DMS114 treated with DMSO at 0.1 percent for 48 hours (cell line): ENCODE data around the gene C1QTNF6.

ENCODE experiments used
- DNase-seq: peaks from one replicate; lab custom pipeline; 2025; ENCODE audit not compliant: unreplicated experiment; lab: John Stamatoyannopoulos, UW

The C1QTNF6 gene

DNA sequence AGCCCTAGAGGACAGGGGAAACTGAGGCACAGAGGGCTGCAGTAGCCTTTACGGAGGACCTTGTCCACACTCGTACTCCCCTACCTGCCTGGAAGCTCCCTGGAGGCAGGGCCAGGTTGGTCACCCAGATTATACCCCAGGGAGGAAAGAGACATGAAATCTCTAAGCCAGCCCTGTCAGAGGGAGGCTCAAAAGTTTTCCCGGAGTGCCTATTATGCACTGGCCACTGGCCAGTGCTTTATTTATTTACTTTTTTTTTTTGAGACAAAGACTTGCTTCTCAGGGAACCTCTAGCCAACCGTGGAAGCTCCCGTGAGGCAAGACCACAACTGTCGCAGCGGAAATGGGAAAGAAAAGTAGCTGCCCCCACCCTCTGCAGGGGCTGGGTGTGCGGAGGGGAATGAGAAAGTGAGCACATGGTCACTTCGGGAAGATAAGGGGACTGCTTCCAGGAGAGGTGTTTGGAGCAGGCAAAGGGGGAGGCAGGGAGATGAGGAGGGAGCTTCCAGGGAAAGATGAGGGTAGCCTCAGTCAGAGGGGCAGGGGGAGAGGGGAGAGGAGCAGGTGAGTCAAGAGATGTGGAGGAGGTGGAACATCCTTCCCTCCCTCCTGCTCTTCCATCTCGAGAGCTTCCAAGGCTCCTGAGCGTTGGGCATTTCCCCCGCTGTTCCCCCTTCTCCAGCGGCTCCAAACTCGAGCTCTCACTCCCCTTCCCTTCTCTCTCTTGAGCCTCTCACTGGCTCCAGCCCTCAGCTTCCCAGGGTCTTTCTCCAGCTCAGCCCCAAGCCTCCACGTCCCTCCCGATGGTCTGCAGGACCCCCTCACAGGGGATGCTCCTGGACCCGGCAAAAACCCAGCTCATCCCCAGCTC lies 42.6 kb downstream of the C1QTNF6 start:
- DNase-seq, result no peak

DNA sequence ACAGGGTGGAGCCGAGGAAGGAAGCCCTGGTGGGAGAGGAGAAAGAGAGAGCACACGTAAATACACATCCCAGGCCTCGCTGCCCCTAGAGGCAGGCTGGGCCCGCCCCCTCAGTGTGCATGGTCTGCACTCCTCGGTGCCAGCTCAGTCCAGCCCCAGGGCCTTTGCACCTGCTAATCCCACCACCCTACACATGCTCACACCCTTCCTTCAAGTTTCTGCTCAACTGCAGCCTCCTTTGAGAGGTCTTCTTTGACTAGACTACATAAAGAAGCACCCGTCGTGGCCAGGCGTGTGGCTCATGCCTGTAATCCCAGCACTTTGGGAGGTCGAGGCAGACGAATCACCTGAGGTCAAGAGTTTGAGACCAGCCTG lies 43.9 kb downstream of the C1QTNF6 start:
- DNase-seq, result no peak

DNA sequence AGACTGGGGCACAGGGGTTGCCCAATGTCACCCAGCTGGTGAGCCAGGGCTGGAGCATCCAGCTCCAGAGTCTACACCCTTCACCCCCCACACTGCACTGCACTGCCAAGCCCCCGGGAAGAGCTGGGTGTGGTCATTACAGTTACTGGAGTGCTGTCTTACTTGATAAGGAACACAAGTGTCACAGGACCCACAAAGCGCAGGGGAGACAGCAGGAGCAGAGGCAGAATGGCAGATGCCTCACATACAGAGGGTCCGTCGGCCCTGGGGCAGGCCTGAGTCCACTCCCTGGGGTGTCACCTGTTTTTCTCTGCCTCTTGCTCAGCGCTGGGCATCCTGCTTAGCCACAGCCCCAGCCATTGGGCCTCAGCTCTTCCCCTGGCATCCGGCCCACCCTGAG lies 46.1 kb downstream of the C1QTNF6 start:
- no peak for DNase-seq

DNA sequence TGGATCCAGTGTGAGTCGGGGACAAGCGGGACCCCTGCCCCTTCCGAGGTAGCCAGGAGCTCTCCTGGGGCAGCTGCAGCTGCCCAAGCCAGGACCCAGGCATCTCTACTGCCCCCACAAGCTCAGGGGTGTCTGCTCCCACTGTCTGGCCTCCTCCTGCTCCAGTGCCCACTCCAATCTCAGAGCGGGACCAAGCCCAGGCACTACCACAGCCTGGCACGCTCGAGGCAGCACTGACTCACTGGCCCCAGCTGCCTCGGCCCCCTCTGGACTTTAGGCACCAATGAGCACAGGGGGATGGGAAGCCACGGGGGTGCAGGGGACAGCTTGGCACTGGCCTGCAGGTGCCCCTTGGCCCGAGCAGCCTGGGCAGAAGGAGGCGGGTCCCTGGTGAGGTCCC lies 46.6 kb downstream of the C1QTNF6 start:
- no peak for DNase-seq

DNA sequence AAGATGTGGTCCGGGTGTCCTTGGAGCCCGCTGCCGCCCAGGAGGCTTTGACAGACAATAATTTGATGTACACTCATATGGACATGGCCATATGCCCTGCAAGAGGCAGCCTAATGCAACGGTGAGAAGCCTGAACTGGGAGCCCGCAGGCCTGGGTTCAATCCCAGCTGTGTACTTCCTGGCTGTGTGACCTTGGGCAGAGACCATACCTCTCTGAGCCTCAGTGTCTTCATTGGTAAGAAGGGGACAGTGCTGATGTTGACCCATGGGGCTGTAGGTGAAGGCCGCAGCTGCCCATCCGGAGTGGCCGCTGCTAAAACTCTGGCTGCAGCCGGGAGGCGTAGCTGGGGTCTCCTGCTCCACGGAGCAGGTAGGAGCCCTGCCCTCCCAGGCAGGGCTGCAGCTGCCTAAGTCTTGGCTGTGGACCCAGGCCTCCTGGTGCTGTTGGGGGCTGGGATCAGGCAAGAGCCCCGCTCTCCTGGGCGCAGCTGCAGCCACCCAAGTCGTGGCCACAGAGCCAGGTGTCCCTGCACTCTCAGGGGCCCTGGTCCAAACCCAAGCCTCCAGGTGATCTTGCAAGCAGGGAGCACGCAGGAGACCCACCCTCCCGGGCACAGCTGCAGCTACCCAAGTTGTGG lies 47.2 kb downstream of the C1QTNF6 start:
- DNase-seq, result no peak

- DNase-seq, result no peak
Observed at GRCh38 chr22:37139762-37140161, 48.3 kb downstream of the C1QTNF6 start.

DNA sequence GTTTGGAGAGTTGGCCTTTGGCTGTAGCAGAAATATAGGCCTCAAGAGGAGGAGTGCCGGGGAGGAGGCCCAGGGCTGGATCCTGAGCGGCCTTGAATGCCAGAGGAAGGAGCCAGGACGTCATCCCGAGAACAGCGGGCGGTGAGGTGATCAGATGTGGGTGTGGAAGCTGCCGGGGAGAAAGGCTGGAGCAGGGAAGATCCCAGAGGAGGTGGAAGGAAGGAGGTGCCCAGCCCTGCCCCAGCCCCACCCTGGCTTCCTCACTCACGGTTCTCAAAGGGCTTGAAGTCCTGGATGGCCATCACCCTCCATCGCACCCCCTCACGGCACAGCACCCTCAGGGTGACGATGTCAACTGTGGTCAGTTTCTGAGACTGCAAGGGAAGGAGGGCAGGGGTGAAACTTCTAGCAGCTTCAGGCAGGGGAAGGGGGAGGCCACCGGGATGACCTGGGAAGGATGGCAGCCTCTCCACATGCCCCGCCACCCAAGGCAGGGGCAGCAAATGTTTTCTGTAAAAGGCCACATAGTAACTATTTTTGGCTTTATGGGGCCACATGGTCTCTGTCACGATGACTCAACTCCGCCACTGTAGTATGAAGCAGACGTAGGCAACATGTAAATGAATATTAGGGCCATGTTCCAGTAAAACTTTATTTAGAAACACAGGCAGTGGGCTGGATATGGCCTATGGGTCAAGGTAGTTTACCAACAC lies 49.0 kb downstream of the C1QTNF6 start:
- no peak for DNase-seq

- DNase-seq, result no peak
Observed at GRCh38 chr22:37137903-37138665, 50.0 kb downstream of the C1QTNF6 start.

DNA sequence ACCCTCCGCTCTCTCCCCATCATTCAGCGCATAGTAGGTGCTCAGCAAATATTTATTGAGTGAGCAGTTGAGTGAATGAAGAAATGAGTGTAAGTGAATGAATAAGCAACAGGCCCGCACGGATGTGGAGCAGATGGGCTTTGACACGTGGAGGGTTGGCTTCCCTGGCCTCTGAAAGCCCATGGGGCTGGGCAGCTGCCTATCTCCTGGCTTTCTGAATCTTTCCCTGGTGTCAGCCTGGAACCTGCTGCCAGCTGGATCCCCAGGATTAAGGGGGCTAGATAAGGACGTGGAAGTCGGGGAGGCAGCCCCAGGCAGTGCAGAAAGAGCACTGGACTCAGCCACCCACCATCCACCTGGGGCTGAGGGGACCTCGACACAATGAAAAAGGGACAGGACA lies 50.9 kb downstream of the C1QTNF6 start:
- DNase-seq, result no peak

GRCh38 chr22:37135023-37135422 lies 53.0 kb downstream of the C1QTNF6 start:
- DNase-seq, result no peak

- DNase-seq, result no peak
Observed at GRCh38 chr22:37133304-37134018, 54.6 kb downstream of the C1QTNF6 start.

DNA sequence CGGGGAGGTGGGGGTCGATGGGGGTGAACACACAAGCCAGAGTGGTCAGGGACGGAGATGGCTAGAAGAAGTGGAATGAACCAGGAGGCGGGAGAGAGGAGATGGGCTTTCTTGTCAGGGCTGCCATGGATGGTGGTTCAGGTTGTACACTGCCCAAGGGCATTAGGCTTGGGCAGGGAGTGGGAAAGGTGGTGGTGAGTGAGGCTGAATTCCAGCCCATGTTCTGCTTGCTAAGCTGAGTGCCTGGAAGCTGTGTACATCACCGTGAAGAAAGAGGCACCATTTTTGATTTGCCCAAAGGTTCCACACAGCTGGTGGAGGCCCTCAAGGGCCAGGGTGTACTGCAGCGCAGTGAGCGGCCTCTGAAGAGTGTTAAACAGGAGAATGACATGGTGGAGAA lies 55.3 kb downstream of the C1QTNF6 start:
- DNase-seq, result no peak
